CD14-positive monocyte (primary cell): ENCODE results near the gene SBF2. TPM values are rescaled to one million over a fixed set of nuclear protein-coding genes. Genes with fewer than 3 reads are reported as not detected.

Experiments used
- DNase-seq, 3 donors: peaks; one replicate each; pipeline ENCODE4 v3.0.0-alpha.2; 2011 to 2022
- H2AFZ ChIP-seq: 2 replicates; pipeline ENCODE4 v1.6.0; 2012; ENCODE audit warnings: mild to moderate bottlenecking, low read depth, low read length, inconsistent platforms; ENCODE audit not compliant: insufficient read depth, poor library complexity, severe bottlenecking
- H3K27ac ChIP-seq, 2 donors: 1 replicate in 1 of 2; 2 replicates in 1 of 2; pipeline ENCODE4 v1.5.1; 2012 to 2013; ENCODE audit warnings: low read length in 2 of 2, control low read depth in 1 of 2, inconsistent platforms in 1 of 2, low read depth in 1 of 2, mild to moderate bottlenecking in 1 of 2
- H3K27me3 ChIP-seq, 2 donors: one replicate each; pipeline versions ENCODE4 v1.6.0 to v1.6.1; 2011 to 2013; ENCODE audit warnings: low read length in 2 of 2; ENCODE audit not compliant: control insufficient read depth in 2 of 2, insufficient read depth in 2 of 2
- H3K36me3 ChIP-seq, 2 donors: replicated peaks in 1 of 2; 1 replicate in 1 of 2; 2 replicates in 1 of 2; pipeline versions ENCODE4 v1.5.1 to v1.6.1; 2012 to 2013; ENCODE audit warnings: low read length in 2 of 2, control low read depth in 1 of 2, inconsistent platforms in 1 of 2, mild to moderate bottlenecking in 1 of 2; ENCODE audit not compliant: insufficient read depth in 2 of 2, control insufficient read depth in 1 of 2
- H3K4me1 ChIP-seq, 2 donors: 1 replicate in 1 of 2; 2 replicates in 1 of 2; pipeline versions ENCODE4 v1.5.1 to v1.6.1; 2012 to 2013; ENCODE audit warnings: low read length in 2 of 2, control low read depth in 1 of 2, inconsistent platforms in 1 of 2, mild to moderate bottlenecking in 1 of 2, moderate library complexity in 1 of 2; ENCODE audit not compliant: insufficient read depth in 2 of 2, control insufficient read depth in 1 of 2
- H3K4me2 ChIP-seq: replicated peaks from 2 replicates; pipeline ENCODE3; 2012; ENCODE audit warnings: low read length, moderate library complexity, mild to moderate bottlenecking; ENCODE audit not compliant: poor library complexity, severe bottlenecking; ENCODE audit errors: extremely low read depth
- H3K4me3 ChIP-seq, 3 experiments: fragments of 200-600 bp in 1 of 3; sonication (generic) in 1 of 3; replicated peaks in 1 of 3; 1 replicate in 2 of 3; 2 replicates in 1 of 3; pipeline ENCODE4 v1.5.1; 2011 to 2013; ENCODE audit warnings: low read length in 3 of 3, mild to moderate bottlenecking in 3 of 3, control low read depth in 2 of 3, low read depth in 2 of 3, inconsistent platforms in 1 of 3, moderate library complexity in 1 of 3
- H3K79me2 ChIP-seq: 2 replicates; pipeline ENCODE4 v1.6.0; 2012; ENCODE audit warnings: mild to moderate bottlenecking, control low read depth, inconsistent platforms, low read length, moderate library complexity; ENCODE audit not compliant: insufficient read depth
- H3K9ac ChIP-seq: 2 replicates; pipeline ENCODE4 v1.6.0; 2017; ENCODE audit warnings: low read length, mild to moderate bottlenecking; ENCODE audit not compliant: insufficient read depth, poor library complexity, severe bottlenecking
- H3K9me3 ChIP-seq, 2 donors: replicated peaks in 1 of 2; 1 replicate in 1 of 2; 2 replicates in 1 of 2; pipeline versions ENCODE4 v1.5.1 to v1.6.1; 2012 to 2013; ENCODE audit warnings: low read length in 2 of 2, control low read depth in 1 of 2; ENCODE audit not compliant: control insufficient read depth in 1 of 2, insufficient read depth in 1 of 2
- H4K20me1 ChIP-seq: 2 replicates; pipeline ENCODE4 v1.6.0; 2012; ENCODE audit warnings: mild to moderate bottlenecking, low read length, control low read depth, moderate library complexity; ENCODE audit not compliant: insufficient read depth
- H3K27ac Mint-ChIP-seq, 7 donors: one replicate each; pipeline ENCODE4 v1.8.0; 2020; ENCODE audit warnings: mild to moderate bottlenecking in 7 of 7, mixed read lengths in 7 of 7, moderate library complexity in 6 of 7, inconsistent platforms in 2 of 7
- H3K27me3 Mint-ChIP-seq, 3 donors: one replicate each; pipeline ENCODE4 v1.8.0; 2021 to 2022; ENCODE audit warnings: low read depth in 3 of 3, mild to moderate bottlenecking in 3 of 3, mixed read lengths in 3 of 3, moderate library complexity in 3 of 3, inconsistent platforms in 1 of 3
- H3K36me3 Mint-ChIP-seq, 2 donors: one replicate each; pipeline ENCODE4 v1.8.0; 2020; ENCODE audit warnings: mixed read lengths in 2 of 2, inconsistent platforms in 1 of 2, mild to moderate bottlenecking in 1 of 2
- H3K4me1 Mint-ChIP-seq: one replicate; pipeline ENCODE4 v1.8.0; 2020; ENCODE audit warnings: mild to moderate bottlenecking, mixed read lengths
- H3K4me3 Mint-ChIP-seq, 2 donors: one replicate each; pipeline ENCODE4 v1.8.0; 2020; ENCODE audit warnings: mild to moderate bottlenecking in 2 of 2, mixed read lengths in 2 of 2, moderate library complexity in 1 of 2
- H3K9me3 Mint-ChIP-seq, 7 donors: one replicate each; pipeline ENCODE4 v1.8.0; 2020 to 2022; ENCODE audit warnings: mixed read lengths in 7 of 7, mild to moderate bottlenecking in 6 of 7, moderate library complexity in 6 of 7, inconsistent platforms in 2 of 7
- WGBS: methylation state at CpG from one replicate; pipeline ENCODE4 v1.1.5; 2013; ENCODE audit warnings: missing lambda C conversion rate; ENCODE audit not compliant: insufficient coverage; 5-methylcytosine and 5-hydroxymethylcytosine counted together
- intact Hi-C, 2 donors: fragments of 100-400 bp; cut with micrococcal nuclease; formaldehyde crosslinking; loops; one replicate each; pipeline versions ENCODE4 v1.15.0 to v1.15.1; 2023
- polyA plus RNA-seq, 3 donors: library from polyadenylated mRNA; depleted of rRNA in 1 of 3; unstranded in 2 of 3; stranded (reverse) in 1 of 3; fragments of 300-500 nt in 2 of 3; fragments of >200 nt in 1 of 3; fragmentation: Illumina TruSeq in 2 of 3; gene quantifications; 1 replicate in 2 of 3; 2 replicates in 1 of 3; pipeline ENCODE4 v1.2.3, GENCODE V29; 2012 to 2021
- TF ChIP-seq, protein P1 (sequence below): fragments of 200-600 bp; IDR thresholded peaks from one replicate; pipeline ENCODE4 v1.8.0; 2022; ENCODE audit warnings: antibody characterized with exemption, mild to moderate bottlenecking

The SBF2 gene
- polyA plus RNA-seq, 3 donors: 8.9 to 30.7 (median 16.4) TPM

DNA sequence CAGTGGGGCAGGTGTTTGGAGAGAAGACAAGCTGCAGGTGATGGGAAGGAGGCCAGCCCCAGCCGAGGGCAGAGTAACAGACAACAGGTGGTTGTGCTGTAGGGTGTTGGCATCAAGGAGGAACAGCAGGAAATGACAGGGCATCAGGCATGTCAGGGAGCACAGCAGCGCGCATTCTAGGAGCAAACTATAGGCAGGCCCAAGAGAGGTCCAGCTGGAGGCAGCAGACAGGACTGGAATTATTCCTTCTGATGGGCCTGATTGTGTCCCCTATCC, 24.4 kb upstream of the SBF2 start:
- TF ChIP-seq, protein P1, sequence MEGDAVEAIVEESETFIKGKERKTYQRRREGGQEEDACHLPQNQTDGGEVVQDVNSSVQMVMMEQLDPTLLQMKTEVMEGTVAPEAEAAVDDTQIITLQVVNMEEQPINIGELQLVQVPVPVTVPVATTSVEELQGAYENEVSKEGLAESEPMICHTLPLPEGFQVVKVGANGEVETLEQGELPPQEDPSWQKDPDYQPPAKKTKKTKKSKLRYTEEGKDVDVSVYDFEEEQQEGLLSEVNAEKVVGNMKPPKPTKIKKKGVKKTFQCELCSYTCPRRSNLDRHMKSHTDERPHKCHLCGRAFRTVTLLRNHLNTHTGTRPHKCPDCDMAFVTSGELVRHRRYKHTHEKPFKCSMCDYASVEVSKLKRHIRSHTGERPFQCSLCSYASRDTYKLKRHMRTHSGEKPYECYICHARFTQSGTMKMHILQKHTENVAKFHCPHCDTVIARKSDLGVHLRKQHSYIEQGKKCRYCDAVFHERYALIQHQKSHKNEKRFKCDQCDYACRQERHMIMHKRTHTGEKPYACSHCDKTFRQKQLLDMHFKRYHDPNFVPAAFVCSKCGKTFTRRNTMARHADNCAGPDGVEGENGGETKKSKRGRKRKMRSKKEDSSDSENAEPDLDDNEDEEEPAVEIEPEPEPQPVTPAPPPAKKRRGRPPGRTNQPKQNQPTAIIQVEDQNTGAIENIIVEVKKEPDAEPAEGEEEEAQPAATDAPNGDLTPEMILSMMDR: no peak

DNA sequence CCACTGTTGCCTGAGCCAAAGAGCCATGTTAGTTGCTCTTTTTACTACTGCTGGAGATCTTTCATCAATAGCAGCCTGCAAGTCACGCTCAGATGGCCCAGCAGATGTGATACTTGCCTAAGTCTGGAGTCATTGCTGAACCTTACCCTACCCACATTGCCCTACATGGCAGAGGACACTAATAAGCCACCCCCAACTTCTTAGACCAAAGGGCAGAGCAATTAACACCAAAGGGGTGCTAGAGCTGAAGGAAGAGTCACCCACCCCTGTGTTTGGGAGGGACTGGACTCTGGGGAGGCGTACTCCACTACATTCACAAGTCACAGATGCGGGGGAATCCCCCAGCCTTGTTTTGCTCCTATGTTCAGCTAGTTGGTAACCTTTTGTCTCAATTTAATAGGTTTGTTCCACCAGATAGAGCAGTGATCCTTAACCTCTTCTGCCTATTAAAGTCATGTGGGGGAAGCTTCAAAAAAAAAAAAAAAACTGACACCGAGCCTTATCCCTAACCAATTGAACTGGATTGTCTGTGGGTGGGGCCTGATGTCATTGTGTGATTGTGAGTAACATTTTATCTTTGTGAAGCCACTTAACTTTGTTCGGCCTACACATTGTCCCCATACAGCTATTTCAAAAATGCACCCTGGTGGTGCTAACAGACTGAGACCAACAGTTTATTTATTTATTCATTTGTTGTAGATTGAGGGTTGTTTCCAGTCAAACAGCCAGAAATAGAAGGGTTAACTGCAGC, 23.9 kb upstream of the SBF2 start:
- Histone ChIP-seq H3K27me3 (no peaks in the 10 kb centered on the region), H3K79me2 (no peaks in the 10 kb centered on the region), H3K36me3 (no peaks in the 10 kb centered on the region), H3K9ac (no peak overlapping the region), H4K20me1 (no peaks in the 10 kb centered on the region), H3K9me3 (no peaks in the 10 kb centered on the region), H2AFZ (peak overlapping the region; percentile 12), H3K4me3 (no peak overlapping the region), H3K4me2 (no peak overlapping the region), H3K4me1 (peaks cover 4 to 7% of the 10 kb centered on the region in 2 donors), H3K27ac (no peak overlapping the region)
- Mint-ChIP-seq H3K36me3 (no peaks in the 10 kb centered on the region), H3K27ac (no peak overlapping the region), H3K27me3 (peaks cover 0 to 3% (median 0%) of the 10 kb centered on the region in 3 donors), H3K4me3 (no peak overlapping the region), H3K9me3 (no peaks in the 10 kb centered on the region), H3K4me1 (peaks cover 13% of the 10 kb centered on the region)
- no peak for DNase-seq
- WGBS: 100% methylated on average over 1 of the region's 5 CpGs
- TF ChIP-seq, protein P1: no peak
- intact Hi-C loops: no loop called here

More for the DNA sequence above, 24.4 kb upstream of the SBF2 start:
- no peaks in the 10 kb centered on the region for H3K9me3 Mint-ChIP-seq
- peaks cover 0 to 3% (median 0%) of the 10 kb centered on the region in 3 donors for H3K27me3 Mint-ChIP-seq
- H3K36me3 Mint-ChIP-seq: no peaks in the 10 kb centered on the region
- 15% methylated on average over 1 of the region's 3 CpGs for WGBS
- no peak overlapping the region for H3K9ac ChIP-seq
- H3K9me3 ChIP-seq: no peaks in the 10 kb centered on the region
- no peaks in the 10 kb centered on the region for H3K36me3 ChIP-seq
- H3K4me1 ChIP-seq: peaks cover 4 to 7% of the 10 kb centered on the region in 2 donors
- H3K4me1 Mint-ChIP-seq: peaks cover 13% of the 10 kb centered on the region
- no peaks in the 10 kb centered on the region for H4K20me1 ChIP-seq
- no peak overlapping the region for H3K4me3 ChIP-seq
- no peaks in the 10 kb centered on the region for H3K79me2 ChIP-seq
- intact Hi-C loops: no loop called here
- no peak overlapping the region for H3K4me3 Mint-ChIP-seq
- no peaks in the 10 kb centered on the region for H3K27me3 ChIP-seq
- no peak overlapping the region for H2AFZ ChIP-seq
- H3K4me2 ChIP-seq: no peak overlapping the region
- no peak overlapping the region for H3K27ac ChIP-seq
- H3K27ac Mint-ChIP-seq: peak overlapping the region in 1 of 7 donors; percentile 3
- DNase-seq: no peak
